Measurements from ENCODE around the gene LRRC74B. TPM values are rescaled to one million over a fixed set of nuclear protein-coding genes. Genes with fewer than 3 reads are reported as not detected.

LRRC74B gene
- total RNA-seq, 2 donors from 2014 or later: not detected

DNA sequence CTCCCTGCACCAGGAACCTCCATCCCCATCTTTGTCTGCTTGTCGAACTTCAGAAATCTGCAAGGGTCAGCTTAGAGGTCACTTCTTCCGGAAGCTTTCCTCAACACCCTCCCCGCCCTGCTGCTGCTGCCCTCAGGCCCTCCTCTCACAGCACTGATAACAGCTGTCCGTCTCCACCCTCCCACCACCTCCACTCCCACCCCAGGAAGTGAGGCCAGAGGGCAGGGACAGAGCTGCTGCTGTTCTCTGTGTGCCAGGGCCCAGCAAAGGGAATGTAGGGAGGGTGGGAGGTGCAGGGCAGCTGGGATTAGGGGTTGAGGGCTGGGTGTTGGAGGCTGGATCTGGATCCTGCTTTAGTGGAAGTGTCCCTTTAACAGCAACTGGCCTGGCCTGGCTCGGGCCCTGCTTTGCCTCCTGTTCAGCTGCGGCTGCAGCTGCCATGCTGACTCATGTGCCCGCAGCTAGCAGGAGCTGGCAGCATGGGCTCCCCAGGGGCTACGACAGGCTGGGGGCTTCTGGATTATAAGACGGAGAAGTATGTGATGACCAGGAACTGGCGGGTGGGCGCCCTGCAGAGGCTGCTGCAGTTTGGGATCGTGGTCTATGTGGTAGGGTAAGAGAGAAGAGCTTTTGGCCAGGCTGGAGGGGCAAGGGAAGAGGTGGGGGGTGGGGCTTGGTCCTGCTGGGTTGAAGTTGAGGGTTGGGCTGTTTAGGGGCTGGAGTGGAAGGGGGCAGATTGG lies 30.9 kb upstream of the LRRC74B start, which contains the start of gene P2RX6:
Gene P2RX6, plus strand, starts transcription at position 440 of the 740 bp plus-strand sequence. Its CDS starts 10 bp downstream, at position 450.
- DNase-seq (peak in 1 of 4 donors; percentile 23), ATAC-seq (no peak)
- Histone ChIP-seq H3K4me1 (peaks cover 16% of the 10 kb centered on the region), H3K36me3 (replicated peaks in 1 of 2; ENCODE audit: insufficient read depth in 1 of 2, low read depth in 2 of 2) (no peaks in the 10 kb centered on the region), H3K27ac (peak within 1 kb of the TSS in 3 of 4 donors; percentile 21 to 46 (median 30)), H3K27me3 (no peaks in the 10 kb centered on the region), H3K9me3 (no peaks in the 10 kb centered on the region), H3K4me3 (no peak within 1 kb of the TSS)
- 26 to 34% methylated on average over 11 to 12 of the region's 12 CpGs for WGBS, 2 donors
- intact Hi-C loops (cut with DNase I): loop anchor here (10.0 kb wide), 1 partner anchor 50 kb away; the partner anchor contains the start of gene AIFM3
- TF ChIP-seq CTCF (IDR thresholded peaks at IDR 0.05) (no peak), POLR2A (IDR thresholded peaks at IDR 0.05) (no peak)

- H3K27ac ChIP-seq: no peak overlapping the region
- no peaks in the 10 kb centered on the region for H3K36me3 ChIP-seq (replicated peaks in 1 of 2; ENCODE audit: insufficient read depth in 1 of 2, low read depth in 2 of 2)
- intact Hi-C loops (cut with DNase I): loop anchor here (10.0 kb wide), 1 partner anchor 51 kb away; the partner anchor contains the start of gene AIFM3
- no peak for TF ChIP-seq CTCF (IDR thresholded peaks at IDR 0.05)
- no peak for TF ChIP-seq POLR2A (IDR thresholded peaks at IDR 0.05)
- no peaks in the 10 kb centered on the region for H3K27me3 ChIP-seq
- WGBS, 2 donors: 57 to 78% methylated on average over 6 to 10 of the region's 10 CpGs
- H3K4me3 ChIP-seq: no peak overlapping the region
- ATAC-seq (no peak), DNase-seq (no peak)
- peaks cover 16% of the 10 kb centered on the region for H3K4me1 ChIP-seq
- no peaks in the 10 kb centered on the region for H3K9me3 ChIP-seq
Measured at GRCh38 chr22:21015466-21016006, 30.2 kb upstream of the LRRC74B start.

GRCh38 chr22:21016644-21017420 lies 28.9 kb upstream of the LRRC74B start:
- no peak overlapping the region for H3K4me3 ChIP-seq
- no peak for TF ChIP-seq POLR2A (IDR thresholded peaks at IDR 0.05)
- TF ChIP-seq CTCF (IDR thresholded peaks at IDR 0.05): no peak
- intact Hi-C loops (cut with DNase I): loop anchor here (10.0 kb wide), 1 partner anchor 52 kb away; the partner anchor contains the start of gene AIFM3
- ATAC-seq (no peak), DNase-seq (no peak)
- no peaks in the 10 kb centered on the region for H3K36me3 ChIP-seq (replicated peaks in 1 of 2; ENCODE audit: insufficient read depth in 1 of 2, low read depth in 2 of 2)
- H3K4me1 ChIP-seq: peaks cover 16% of the 10 kb centered on the region
- 71 to 72% methylated on average over 13 of the region's 13 CpGs for WGBS, 2 donors
- H3K27ac ChIP-seq: no peak overlapping the region
- no peaks in the 10 kb centered on the region for H3K9me3 ChIP-seq
- H3K27me3 ChIP-seq: no peaks in the 10 kb centered on the region

DNA sequence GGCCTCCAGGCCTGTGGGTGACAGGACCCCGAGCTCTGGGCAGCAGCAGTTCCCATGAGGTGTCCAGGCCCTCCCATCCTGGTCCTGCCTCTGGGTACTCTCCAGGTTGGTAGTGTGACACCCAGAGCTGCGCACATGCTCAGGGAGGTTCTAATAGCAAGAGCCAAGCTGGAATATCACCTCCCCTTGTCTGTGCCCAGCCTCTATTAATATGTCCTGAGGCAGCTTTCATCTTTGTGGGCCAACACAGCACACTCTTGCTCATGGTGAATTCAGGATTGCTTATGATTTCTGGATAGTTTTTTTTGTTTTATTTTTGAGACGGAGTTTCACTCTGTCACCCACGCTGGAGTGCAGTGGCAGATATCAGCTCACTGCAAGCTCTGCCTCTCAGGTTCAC lies 27.4 kb upstream of the LRRC74B start:
- Histone ChIP-seq H3K9me3 (no peaks in the 10 kb centered on the region), H3K27me3 (no peaks in the 10 kb centered on the region), H3K27ac (no peak overlapping the region), H3K4me3 (no peak overlapping the region), H3K4me1 (peaks cover 16% of the 10 kb centered on the region), H3K36me3 (replicated peaks in 1 of 2; ENCODE audit: insufficient read depth in 1 of 2, low read depth in 2 of 2) (no peaks in the 10 kb centered on the region)
- DNase-seq (no peak), ATAC-seq (no peak)
- TF ChIP-seq POLR2A (IDR thresholded peaks at IDR 0.05): no peak
- TF ChIP-seq CTCF (IDR thresholded peaks at IDR 0.05): no peak
- 89 to 92% methylated on average over 3 to 4 of the region's 4 CpGs for WGBS, 2 donors
- intact Hi-C loops (cut with DNase I): loop anchor here (10.0 kb wide), 1 partner anchor 54 kb away; the partner anchor contains the start of gene AIFM3
